Ectodermal cell (in vitro differentiated cells): ENCODE results near the gene BRD2.
A peak's percentile ranks its signal among the peaks of the same experiment; 100 is the strongest.

ENCODE experiments used
- H3K27ac ChIP-seq: 2 replicates; pipeline ENCODE4 v1.7.0; 2013; ENCODE audit warnings: mild to moderate bottlenecking, low read depth, low read length; ENCODE audit not compliant: insufficient read depth, poor library complexity, severe bottlenecking
- H3K27me3 ChIP-seq: 2 replicates; pipeline ENCODE4 v1.7.0; 2013; ENCODE audit warnings: mild to moderate bottlenecking, low read length; ENCODE audit not compliant: insufficient read depth, control insufficient read depth, poor library complexity, severe bottlenecking
- H3K36me3 ChIP-seq: one replicate; pipeline ENCODE4 v1.7.0; 2013; ENCODE audit warnings: low read length; ENCODE audit not compliant: control insufficient read depth, insufficient read depth
- H3K4me1 ChIP-seq: one replicate; pipeline ENCODE4 v1.7.0; 2013; ENCODE audit warnings: low read length; ENCODE audit not compliant: control insufficient read depth, insufficient read depth
- H3K4me3 ChIP-seq: 2 replicates; pipeline ENCODE4 v1.7.0; 2013; ENCODE audit warnings: low read depth, low read length, control low read depth; ENCODE audit not compliant: insufficient read depth
- H3K9me3 ChIP-seq: 2 replicates; pipeline ENCODE4 v1.7.0; 2013; ENCODE audit warnings: mild to moderate bottlenecking, low read length, moderate library complexity; ENCODE audit not compliant: control insufficient read depth
- WGBS, 2 experiments: methylation state at CpG; one replicate each; pipeline ENCODE4 v1.1.7; 2013; ENCODE audit warnings: missing lambda C conversion rate in 2 of 2; 5-methylcytosine and 5-hydroxymethylcytosine counted together

The BRD2 gene

GRCh38 chr6:32993363-32993973 lies 25.1 kb downstream of the BRD2 start:
- Histone ChIP-seq H3K9me3 (no peaks in the 10 kb centered on the region), H3K4me3 (no peak overlapping the region), H3K4me1 (no peaks in the 10 kb centered on the region), H3K36me3 (no peaks in the 10 kb centered on the region), H3K27ac (no peak overlapping the region), H3K27me3 (no peaks in the 10 kb centered on the region)
- 83 to 90% methylated on average over 6 to 9 of the region's 9 CpGs for WGBS, 2 experiments

DNA sequence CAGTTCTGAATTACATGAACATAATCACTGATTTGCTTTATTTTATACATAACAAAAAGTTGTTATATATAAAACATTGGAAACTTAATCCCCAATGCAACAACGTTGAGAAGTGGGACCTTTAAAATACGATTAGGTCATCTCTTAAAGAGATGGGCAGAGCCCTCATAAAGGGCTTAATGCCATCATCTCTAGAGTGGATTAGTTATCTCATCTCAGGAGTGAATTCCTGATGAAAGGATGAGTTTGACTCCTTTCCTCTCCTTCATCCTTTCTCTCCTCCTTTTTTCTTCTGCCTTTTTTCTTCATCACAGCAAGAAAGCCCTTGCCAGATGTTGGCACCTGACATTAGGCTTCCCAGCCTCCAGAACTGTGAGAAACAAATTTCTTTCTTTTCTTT lies 27.1 kb downstream of the BRD2 start:
- Histone ChIP-seq H3K4me3 (no peak overlapping the region), H3K4me1 (no peaks in the 10 kb centered on the region), H3K9me3 (no peaks in the 10 kb centered on the region), H3K27ac (no peak overlapping the region), H3K36me3 (no peaks in the 10 kb centered on the region), H3K27me3 (no peaks in the 10 kb centered on the region)
- 56 to 68% methylated on average over 2 of the region's 2 CpGs for WGBS, 2 experiments

- H3K27me3 ChIP-seq = peaks cover 3% of the 10 kb centered on the region
- no peaks in the 10 kb centered on the region for H3K36me3 ChIP-seq
- H3K27ac ChIP-seq = no peak overlapping the region
- H3K4me3 ChIP-seq = no peak overlapping the region
- 30% methylated on average over 8 of the region's 8 CpGs for WGBS, 2 experiments
- no peaks in the 10 kb centered on the region for H3K4me1 ChIP-seq
- no peaks in the 10 kb centered on the region for H3K9me3 ChIP-seq
Observed at GRCh38 chr6:33000055-33000454, 31.7 kb downstream of the BRD2 start.

DNA sequence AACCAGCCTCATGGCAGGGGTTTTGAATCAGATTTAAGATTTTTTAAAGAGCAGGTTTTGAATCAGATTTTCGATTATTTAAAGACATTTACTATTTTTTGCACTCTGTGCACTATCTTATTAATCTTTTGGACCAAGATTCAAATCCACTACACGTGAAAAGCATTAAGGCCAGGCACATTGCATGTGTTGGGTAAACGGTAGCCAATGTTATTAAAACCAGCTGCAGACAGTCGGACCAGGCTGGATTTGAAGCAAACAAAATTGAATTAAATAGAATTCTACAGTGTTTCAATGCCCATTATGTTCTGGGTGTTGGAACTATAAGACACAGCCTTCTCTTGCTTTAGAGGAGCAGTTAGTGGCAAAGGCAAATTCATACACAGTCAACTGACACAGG lies 33.3 kb downstream of the BRD2 start:
- WGBS, 2 experiments = 64 to 74% methylated on average over 4 of the region's 4 CpGs
- Histone ChIP-seq H3K4me1 (no peaks in the 10 kb centered on the region), H3K9me3 (no peaks in the 10 kb centered on the region), H3K4me3 (no peak overlapping the region), H3K27ac (no peak overlapping the region), H3K36me3 (no peaks in the 10 kb centered on the region), H3K27me3 (peaks cover 3% of the 10 kb centered on the region)

GRCh38 chr6:33004940-33005339 lies 36.5 kb downstream of the BRD2 start:
- peaks cover 3% of the 10 kb centered on the region for H3K27me3 ChIP-seq

GRCh38 chr6:33007831-33008400 lies 39.5 kb downstream of the BRD2 start:
- no peaks in the 10 kb centered on the region for H3K4me1 ChIP-seq
- H3K9me3 ChIP-seq = no peaks in the 10 kb centered on the region
- no peak overlapping the region for H3K4me3 ChIP-seq
- H3K36me3 ChIP-seq = no peaks in the 10 kb centered on the region
- WGBS, 2 experiments = 94 to 95% methylated on average over 26 of the region's 26 CpGs
- no peak overlapping the region for H3K27ac ChIP-seq
- H3K27me3 ChIP-seq = no peaks in the 10 kb centered on the region

More at GRCh38 chr6:33004940-33005339, 36.5 kb downstream of the BRD2 start:
- Histone ChIP-seq H3K4me3 (no peak overlapping the region), H3K9me3 (no peaks in the 10 kb centered on the region), H3K36me3 (no peaks in the 10 kb centered on the region), H3K27ac (no peak overlapping the region), H3K4me1 (no peaks in the 10 kb centered on the region)
- WGBS, 2 experiments = 90 to 91% methylated on average over 6 of the region's 6 CpGs

- no peaks in the 10 kb centered on the region for H3K4me1 ChIP-seq
- H3K4me3 ChIP-seq = peak within 1 kb of the TSS; percentile 35
- 48 to 55% methylated on average over 22 to 24 of the region's 24 CpGs for WGBS, 2 experiments
- no peak within 1 kb of the TSS for H3K27ac ChIP-seq
- no peaks in the 10 kb centered on the region for H3K9me3 ChIP-seq
- no peaks in the 10 kb centered on the region for H3K27me3 ChIP-seq
- no peaks in the 10 kb centered on the region for H3K36me3 ChIP-seq
Observed at GRCh38 chr6:33008944-33009861, 40.8 kb downstream of the BRD2 start, which contains the start of gene HLA-DOA. Gene HLA-DOA, minus strand, starts transcription at chr6:33009591.

- no peak overlapping the region for H3K4me3 ChIP-seq
- H3K4me1 ChIP-seq = no peaks in the 10 kb centered on the region
- H3K9me3 ChIP-seq = no peaks in the 10 kb centered on the region
- no peaks in the 10 kb centered on the region for H3K36me3 ChIP-seq
- WGBS, 2 experiments = 68 to 71% methylated on average over 7 of the region's 7 CpGs
- H3K27me3 ChIP-seq = no peaks in the 10 kb centered on the region
- H3K27ac ChIP-seq = no peak overlapping the region
Observed at GRCh38 chr6:33010356-33010755, 42.0 kb downstream of the BRD2 start.

DNA sequence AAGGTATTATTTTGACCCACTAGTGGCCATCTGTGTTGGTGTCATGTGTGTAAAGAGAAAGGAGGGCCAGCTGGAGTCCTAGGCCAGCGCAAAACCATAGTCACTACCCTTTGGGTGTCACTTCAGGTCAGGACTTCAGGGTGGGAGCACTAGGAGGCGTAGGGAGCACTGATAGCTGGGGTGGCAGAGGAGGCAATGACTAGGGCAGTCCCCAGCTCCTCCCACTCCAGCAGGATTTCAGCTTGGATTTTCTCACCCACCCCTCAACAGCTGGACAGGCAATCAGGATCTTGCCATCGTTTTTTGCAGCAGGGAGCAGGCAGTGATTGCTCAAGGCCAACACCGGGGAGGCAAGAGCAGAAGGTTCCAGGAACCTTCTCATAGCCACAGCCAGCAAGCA lies 45.2 kb downstream of the BRD2 start:
- H3K27me3 ChIP-seq = peaks cover 4% of the 10 kb centered on the region
- no peaks in the 10 kb centered on the region for H3K4me1 ChIP-seq
- no peaks in the 10 kb centered on the region for H3K9me3 ChIP-seq
- H3K36me3 ChIP-seq = no peaks in the 10 kb centered on the region
- no peak overlapping the region for H3K4me3 ChIP-seq
- 80 to 85% methylated on average over 4 of the region's 4 CpGs for WGBS, 2 experiments
- H3K27ac ChIP-seq = no peak overlapping the region
